Panc1 (cell line): ENCODE measurements around the gene ICE2. TPM values are rescaled to one million over a fixed set of nuclear protein-coding genes. Genes with fewer than 3 reads are reported as not detected.

Source experiments
- ATAC-seq: fragments of 200-7000 bp; cut with Tn5 transposase; 2 replicates; pipeline ENCODE4 v1.9.1; 2020; ENCODE audit warnings: mild to moderate bottlenecking, moderate library complexity
- BruUV-seq: library from RNA; stranded (reverse); fragments of 400-500 nt; replicated peaks from 2 replicates; lab custom pipeline; 2021; lab: Mats Ljungman, UMichigan
- CTCF ChIA-PET: fragments of 300-600 bp; sonication (Branson Sonifier 250); formaldehyde crosslinking; loops from one replicate; lab custom pipeline; 2022; ENCODE audit warnings: antibody characterized with exemption; lab: Charles Lee
- POLR2A ChIA-PET: fragments of 300-600 bp; sonication (Branson Sonifier 250); formaldehyde crosslinking; loops from one replicate; lab custom pipeline; 2022; ENCODE audit warnings: antibody characterized with exemption; lab: Charles Lee
- DNase-seq: peaks from one replicate; pipeline ENCODE4 v3.0.0-alpha.2; 2010; ENCODE audit warnings: low read depth, low spot score
- H3K27ac ChIP-seq: 2 replicates; pipeline ENCODE4 v1.5.1; 2011; ENCODE audit warnings: mild to moderate bottlenecking, low read length, inconsistent platforms
- H3K27me3 ChIP-seq: fragments of 200-500 bp; sonication (Bioruptor generic); 2 replicates; pipeline ENCODE4 v1.6.0; 2014; ENCODE audit warnings: low read length, inconsistent platforms; ENCODE audit not compliant: control insufficient read depth, insufficient read depth
- H3K36me3 ChIP-seq: fragments of 200-500 bp; sonication (Bioruptor generic); 2 replicates; pipeline ENCODE4 v1.5.1; 2014; ENCODE audit warnings: inconsistent platforms, mild to moderate bottlenecking, low read length, moderate library complexity; ENCODE audit not compliant: control insufficient read depth, insufficient read depth
- H3K4me1 ChIP-seq: 2 replicates; pipeline ENCODE4 v1.5.1; 2011; ENCODE audit warnings: inconsistent platforms, mild to moderate bottlenecking, low read length, moderate library complexity; ENCODE audit not compliant: control insufficient read depth, insufficient read depth
- H3K4me3 ChIP-seq, 2 experiments: 2 replicates each; pipeline ENCODE4 v1.5.1; 2011 to 2012; ENCODE audit warnings: low read depth in 2 of 2, low read length in 2 of 2, mild to moderate bottlenecking in 2 of 2, inconsistent platforms in 1 of 2, moderate library complexity in 1 of 2
- H3K9me3 ChIP-seq: fragments of 200-500 bp; sonication (Bioruptor generic); 2 replicates; pipeline ENCODE4 v1.5.1; 2014; ENCODE audit warnings: low read depth, mild to moderate bottlenecking, inconsistent platforms, low read length, moderate library complexity; ENCODE audit not compliant: control insufficient read depth, insufficient read depth
- POLR2AphosphoS5 ChIP-seq: IDR thresholded peaks from 2 replicates; pipeline ENCODE4 v1.6.1; 2012; ENCODE audit warnings: mild to moderate bottlenecking, low read depth, low read length, moderate library complexity
- SIN3A ChIP-seq: IDR thresholded peaks from 2 replicates; pipeline ENCODE4 v1.6.1; 2012; ENCODE audit warnings: low read depth, mild to moderate bottlenecking, low read length, moderate library complexity, borderline replicate concordance; ENCODE audit not compliant: insufficient read depth
- TCF7L2 ChIP-seq: IDR thresholded peaks from 2 replicates; pipeline ENCODE4 v1.6.1; 2011; ENCODE audit warnings: mild to moderate bottlenecking, low read depth, low read length, inconsistent platforms
- in situ Hi-C: cut with HindIII; loops from 2 replicates; pipeline ENCODE4 v1.10.0; 2016; ENCODE audit warnings: low sequenced_read_pairs, low pct_unique_long_range_greater_than_20kb
- intact Hi-C: fragments of 100-400 bp; cut with micrococcal nuclease; formaldehyde crosslinking; loops from one replicate; pipeline ENCODE4 v1.10.0; 2022; ENCODE audit not compliant: unreplicated experiment
- total RNA-seq: library from RNA; stranded (reverse); gene quantifications from one replicate; pipeline ENCODE4 v1.2.1, GENCODE V29; 2021; ENCODE audit not compliant: unreplicated experiment
- TF ChIP-seq, protein P1 (sequence below): fragments of 450-650 bp; IDR thresholded peaks from 2 replicates; pipeline ENCODE4 v1.5.1; 2017; ENCODE audit warnings: mild to moderate bottlenecking
- TF ChIP-seq, protein P2 (sequence below), 2 experiments: IDR thresholded peaks; 2 replicates each; pipeline ENCODE4 v1.6.1; 2011 to 2012; ENCODE audit warnings: low read depth in 2 of 2, control low read depth in 1 of 2, low read length in 1 of 2, mild to moderate bottlenecking in 1 of 2, moderate library complexity in 1 of 2; ENCODE audit not compliant: insufficient read depth in 1 of 2

ICE2 gene
- total RNA-seq, 1 experiment from 2014 or later: 66.2 TPM

DNA sequence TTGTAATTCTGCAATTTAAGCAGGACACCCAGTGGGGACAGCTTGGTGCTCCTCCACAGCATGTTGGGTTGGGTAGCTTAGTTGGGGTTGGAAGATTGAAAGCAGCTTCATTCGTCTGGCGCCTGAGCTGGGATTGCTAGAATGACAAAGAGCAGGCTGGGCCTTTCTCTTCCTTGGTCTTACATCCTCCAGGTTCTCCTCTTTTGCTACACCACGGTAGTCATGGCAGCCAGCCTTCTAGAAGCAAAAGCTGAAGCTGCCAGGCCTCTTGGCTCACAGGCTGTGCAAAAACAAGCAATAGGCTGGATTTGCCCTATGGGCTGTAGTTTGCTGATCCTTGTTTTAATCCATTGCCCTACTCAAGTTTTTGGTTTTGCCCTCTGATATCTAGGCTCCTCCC is 78.0 kb downstream of the ICE2 start:
- no TSS peak for BruUV-seq
- H3K4me3 ChIP-seq: no peak overlapping the region
- DNase-seq: no peak
- ChIA-PET CTCF (no interaction called here), POLR2A (interaction anchor here (0.7 to 1.1 kb wide), 2 partner anchors 23 to 1493 kb away, joined by 3 read pairs; no protein-coding TSS in a partner anchor)
- H3K4me1 ChIP-seq: peaks cover 30% of the 10 kb centered on the region
- TF ChIP-seq, protein P1, sequence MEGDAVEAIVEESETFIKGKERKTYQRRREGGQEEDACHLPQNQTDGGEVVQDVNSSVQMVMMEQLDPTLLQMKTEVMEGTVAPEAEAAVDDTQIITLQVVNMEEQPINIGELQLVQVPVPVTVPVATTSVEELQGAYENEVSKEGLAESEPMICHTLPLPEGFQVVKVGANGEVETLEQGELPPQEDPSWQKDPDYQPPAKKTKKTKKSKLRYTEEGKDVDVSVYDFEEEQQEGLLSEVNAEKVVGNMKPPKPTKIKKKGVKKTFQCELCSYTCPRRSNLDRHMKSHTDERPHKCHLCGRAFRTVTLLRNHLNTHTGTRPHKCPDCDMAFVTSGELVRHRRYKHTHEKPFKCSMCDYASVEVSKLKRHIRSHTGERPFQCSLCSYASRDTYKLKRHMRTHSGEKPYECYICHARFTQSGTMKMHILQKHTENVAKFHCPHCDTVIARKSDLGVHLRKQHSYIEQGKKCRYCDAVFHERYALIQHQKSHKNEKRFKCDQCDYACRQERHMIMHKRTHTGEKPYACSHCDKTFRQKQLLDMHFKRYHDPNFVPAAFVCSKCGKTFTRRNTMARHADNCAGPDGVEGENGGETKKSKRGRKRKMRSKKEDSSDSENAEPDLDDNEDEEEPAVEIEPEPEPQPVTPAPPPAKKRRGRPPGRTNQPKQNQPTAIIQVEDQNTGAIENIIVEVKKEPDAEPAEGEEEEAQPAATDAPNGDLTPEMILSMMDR: no peak
- TF ChIP-seq TCF7L2 (no peak), SIN3A (no peak), POLR2AphosphoS5 (no peak)
- TF ChIP-seq, protein P2, sequence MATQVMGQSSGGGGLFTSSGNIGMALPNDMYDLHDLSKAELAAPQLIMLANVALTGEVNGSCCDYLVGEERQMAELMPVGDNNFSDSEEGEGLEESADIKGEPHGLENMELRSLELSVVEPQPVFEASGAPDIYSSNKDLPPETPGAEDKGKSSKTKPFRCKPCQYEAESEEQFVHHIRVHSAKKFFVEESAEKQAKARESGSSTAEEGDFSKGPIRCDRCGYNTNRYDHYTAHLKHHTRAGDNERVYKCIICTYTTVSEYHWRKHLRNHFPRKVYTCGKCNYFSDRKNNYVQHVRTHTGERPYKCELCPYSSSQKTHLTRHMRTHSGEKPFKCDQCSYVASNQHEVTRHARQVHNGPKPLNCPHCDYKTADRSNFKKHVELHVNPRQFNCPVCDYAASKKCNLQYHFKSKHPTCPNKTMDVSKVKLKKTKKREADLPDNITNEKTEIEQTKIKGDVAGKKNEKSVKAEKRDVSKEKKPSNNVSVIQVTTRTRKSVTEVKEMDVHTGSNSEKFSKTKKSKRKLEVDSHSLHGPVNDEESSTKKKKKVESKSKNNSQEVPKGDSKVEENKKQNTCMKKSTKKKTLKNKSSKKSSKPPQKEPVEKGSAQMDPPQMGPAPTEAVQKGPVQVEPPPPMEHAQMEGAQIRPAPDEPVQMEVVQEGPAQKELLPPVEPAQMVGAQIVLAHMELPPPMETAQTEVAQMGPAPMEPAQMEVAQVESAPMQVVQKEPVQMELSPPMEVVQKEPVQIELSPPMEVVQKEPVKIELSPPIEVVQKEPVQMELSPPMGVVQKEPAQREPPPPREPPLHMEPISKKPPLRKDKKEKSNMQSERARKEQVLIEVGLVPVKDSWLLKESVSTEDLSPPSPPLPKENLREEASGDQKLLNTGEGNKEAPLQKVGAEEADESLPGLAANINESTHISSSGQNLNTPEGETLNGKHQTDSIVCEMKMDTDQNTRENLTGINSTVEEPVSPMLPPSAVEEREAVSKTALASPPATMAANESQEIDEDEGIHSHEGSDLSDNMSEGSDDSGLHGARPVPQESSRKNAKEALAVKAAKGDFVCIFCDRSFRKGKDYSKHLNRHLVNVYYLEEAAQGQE (IDR thresholded peaks at IDR 0.05; ENCODE audit: insufficient read depth in 1 of 2, low read depth in 2 of 2, low read length in 1 of 2): no peak
- no peaks in the 10 kb centered on the region for H3K27me3 ChIP-seq
- H3K36me3 ChIP-seq: peaks cover 7% of the 10 kb centered on the region
- H3K9me3 ChIP-seq: no peaks in the 10 kb centered on the region
- no peak for ATAC-seq
- H3K27ac ChIP-seq: peak overlapping the region; percentile 98
- in situ Hi-C loops (no loop called here), intact Hi-C loops (no loop called here)

- H3K27me3 ChIP-seq: no peaks in the 10 kb centered on the region
- no peak for ATAC-seq
- in situ Hi-C loops (no loop called here), intact Hi-C loops (no loop called here)
- CTCF ChIA-PET: no interaction called here
- TF ChIP-seq, protein P1: no peak
- TF ChIP-seq TCF7L2 (no peak), SIN3A (no peak), POLR2AphosphoS5 (no peak)
- TF ChIP-seq, protein P2 (IDR thresholded peaks at IDR 0.05; ENCODE audit: insufficient read depth in 1 of 2, low read depth in 2 of 2, low read length in 1 of 2): no peak
- H3K9me3 ChIP-seq: no peaks in the 10 kb centered on the region
- peaks cover 38% of the 10 kb centered on the region for H3K4me1 ChIP-seq
- peak overlapping the region; percentile 98 for H3K27ac ChIP-seq
- no TSS peak for BruUV-seq
- H3K36me3 ChIP-seq: peaks cover 17% of the 10 kb centered on the region
- DNase-seq: no peak
- POLR2A ChIA-PET: interaction anchor here (0.6 to 1.1 kb wide), 2 partner anchors 24 to 28 kb away, joined by 3 to 5 read pairs; no protein-coding TSS in a partner anchor
- H3K4me3 ChIP-seq: no peak overlapping the region
Measured at GRCh38 chr15:60399931-60400330, 79.0 kb downstream of the ICE2 start.
